Stimulated activated CD4-positive, alpha-beta T cell treated with anti-CD3 and anti-CD28 coated beads, TNF-alpha, amount 100 ng/mL, for 4 hours (primary cell): ENCODE measurements around the gene QKI.

Source experiments
- DNase-seq, 3 experiments: peaks; one replicate each; pipeline ENCODE4 v3.0.0-alpha.2; 2020; ENCODE audit warnings: low read depth in 3 of 3

Gene QKI

GRCh38 chr6:163532526-163533078 lies 118.1 kb downstream of the QKI start:
- no peak for DNase-seq

- no peak for DNase-seq
These were observed 118.9 kb downstream of the QKI start for GRCh38 chr6:163533443-163533842.

GRCh38 chr6:163536770-163537169 lies 122.3 kb downstream of the QKI start:
- no peak for DNase-seq

DNA sequence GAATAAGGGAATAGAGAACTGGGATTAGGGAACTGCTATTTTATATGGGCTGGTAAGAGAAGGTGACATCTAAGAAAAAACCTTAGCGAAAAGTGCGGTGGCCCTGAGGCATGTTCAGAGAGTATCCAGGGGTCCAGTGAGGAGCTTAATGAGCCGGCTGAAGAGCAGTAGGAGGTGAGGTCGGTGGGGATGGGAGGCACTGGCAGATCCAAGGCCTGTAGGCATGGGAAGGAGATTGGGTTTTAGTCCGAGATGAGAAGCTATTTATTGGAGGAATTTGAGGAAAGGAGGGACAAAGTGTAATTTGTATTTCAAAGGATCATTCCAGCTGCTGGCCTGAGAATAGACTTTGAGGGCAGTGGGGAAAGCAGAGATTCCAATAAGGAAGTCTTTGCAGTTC lies 123.8 kb downstream of the QKI start:
- DNase-seq, result no peak

DNA sequence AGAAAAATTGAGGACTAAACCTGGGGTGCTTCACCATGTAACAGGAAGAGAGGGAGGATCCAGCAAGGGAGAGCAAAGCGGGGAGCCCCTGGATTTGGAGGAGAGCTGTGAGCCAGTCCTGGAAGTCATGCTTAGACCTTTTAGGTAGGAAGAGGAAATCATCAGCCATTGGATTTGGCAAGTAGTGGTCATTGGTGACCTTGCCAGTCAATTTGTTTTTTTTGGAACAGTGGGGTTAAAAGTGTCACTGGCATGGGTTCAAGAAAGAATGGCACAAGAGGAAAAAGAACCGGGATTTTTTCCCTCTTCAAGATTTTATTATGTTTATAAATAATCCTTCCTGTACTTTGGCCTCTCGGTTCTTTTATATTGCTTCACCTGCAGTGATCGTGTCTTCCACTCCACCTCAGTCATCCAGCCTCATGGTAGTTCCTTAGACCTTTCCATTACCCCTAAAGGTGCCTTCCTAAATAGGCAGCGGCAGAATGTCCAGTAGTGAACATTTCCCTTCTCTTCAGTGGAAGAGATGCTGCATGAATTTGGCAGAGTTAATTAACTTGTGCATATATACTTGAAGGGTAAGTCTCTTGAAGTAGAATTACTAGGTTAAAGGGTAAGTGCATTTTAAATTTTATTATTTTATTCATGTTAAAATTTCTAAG lies 124.7 kb downstream of the QKI start:
- no peak for DNase-seq

- DNase-seq, result no peak
These were observed 128.8 kb downstream of the QKI start for GRCh38 chr6:163543321-163543720.

GRCh38 chr6:163545370-163545769 lies 130.9 kb downstream of the QKI start:
- no peak for DNase-seq

DNA sequence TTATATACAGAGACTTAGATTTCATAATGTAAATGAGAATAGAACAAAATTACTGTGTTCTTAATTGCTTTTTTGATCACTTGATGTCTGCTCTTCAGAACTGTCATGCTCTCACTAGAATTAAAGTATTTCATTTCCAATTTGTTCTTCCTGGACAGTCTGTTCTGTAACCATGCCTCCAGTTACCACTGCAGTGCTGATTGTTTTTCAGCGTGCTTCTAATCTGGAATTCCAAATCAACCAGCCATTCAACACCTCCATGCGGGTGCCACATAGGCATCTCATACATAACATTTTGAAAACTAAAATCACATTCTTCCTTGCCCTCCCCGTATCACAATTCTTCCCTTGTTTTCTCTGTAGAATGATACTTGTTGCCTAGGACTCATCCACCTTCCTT lies 132.8 kb downstream of the QKI start:
- DNase-seq, result no peak

- no peak for DNase-seq
These were observed 134.1 kb downstream of the QKI start for GRCh38 chr6:163548624-163549023.

- DNase-seq, result no peak
These were observed 139.5 kb downstream of the QKI start for GRCh38 chr6:163554032-163554431.

GRCh38 chr6:163554663-163555062 lies 140.1 kb downstream of the QKI start:
- peak; percentile 12 to 26 (median 15) for DNase-seq

DNA sequence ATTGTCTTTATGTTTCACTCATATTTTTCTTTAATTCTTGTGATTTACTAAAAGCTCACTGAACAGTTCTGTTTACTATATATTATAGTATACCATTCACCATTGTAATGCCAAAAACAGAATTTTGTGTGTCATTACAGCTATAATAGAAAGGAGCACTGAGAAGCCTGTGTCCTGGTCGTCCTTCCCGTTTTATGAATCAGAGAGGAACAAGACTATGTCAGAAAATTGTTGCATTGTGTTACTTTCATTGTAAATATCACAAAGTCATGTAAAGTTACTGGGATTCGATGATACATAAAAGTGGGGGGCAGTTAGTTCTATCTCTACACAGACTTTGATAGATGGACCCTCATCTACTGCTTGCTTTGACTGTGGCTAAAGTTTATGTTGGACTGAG lies 145.1 kb downstream of the QKI start:
- no peak for DNase-seq

GRCh38 chr6:163563318-163563717 lies 148.8 kb downstream of the QKI start:
- DNase-seq, result no peak

DNA sequence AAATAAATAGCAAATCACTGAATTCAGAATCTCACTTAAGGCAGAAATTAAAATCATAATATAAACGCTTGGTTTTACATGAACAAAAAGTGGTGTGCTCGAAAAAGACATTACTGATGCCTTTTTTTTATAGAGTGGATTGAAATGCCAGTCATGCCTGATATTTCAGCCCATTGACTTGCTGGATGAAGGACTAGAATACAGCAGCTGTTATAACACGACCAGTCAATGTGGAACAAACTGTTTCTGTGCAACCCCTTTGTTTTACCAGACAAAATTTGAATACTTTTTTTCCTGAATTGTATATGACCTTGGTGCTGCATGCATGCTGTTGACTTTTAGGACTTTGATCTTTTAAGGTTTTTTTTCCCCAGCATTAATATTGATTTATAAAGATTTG lies 150.0 kb downstream of the QKI start:
- DNase-seq, result no peak

GRCh38 chr6:163565140-163565539 lies 150.6 kb downstream of the QKI start:
- no peak for DNase-seq

DNA sequence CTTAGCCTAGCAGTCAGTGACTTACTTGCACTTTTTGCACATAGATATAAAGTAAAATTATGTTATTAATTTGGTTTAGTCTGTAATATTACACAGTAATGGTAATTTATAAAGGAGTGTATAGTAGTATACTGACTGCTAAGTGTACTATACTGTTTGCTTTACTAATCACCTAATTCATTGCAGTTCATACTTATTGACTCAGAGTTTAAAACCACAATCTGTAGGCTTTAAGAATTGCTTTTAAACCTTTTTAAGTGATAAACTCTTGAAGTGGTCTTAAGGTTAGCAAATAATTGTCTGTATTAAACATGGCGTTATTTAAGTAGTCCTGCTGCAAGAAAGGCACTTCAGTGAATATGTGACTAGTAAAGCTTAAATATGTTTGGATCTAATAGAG lies 151.5 kb downstream of the QKI start:
- DNase-seq, result no peak

DNA sequence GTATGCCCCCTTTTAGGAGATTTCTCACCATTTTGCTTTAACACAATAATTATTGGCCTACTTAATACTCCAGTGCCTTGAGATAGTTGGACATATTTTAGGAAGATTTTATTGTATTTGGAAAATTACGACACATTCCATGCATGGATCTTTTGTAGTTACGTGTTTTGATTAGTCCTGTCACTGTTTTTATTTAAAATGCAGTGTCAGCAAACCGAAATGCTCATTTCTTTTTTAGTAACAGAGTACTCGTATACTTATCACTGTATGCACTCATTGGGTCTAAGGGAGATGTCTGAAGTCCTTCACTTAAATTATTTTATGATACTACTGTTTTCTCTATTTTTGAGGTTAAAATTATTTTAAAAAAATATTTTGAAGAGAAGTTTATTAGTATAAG lies 153.8 kb downstream of the QKI start:
- DNase-seq, result no peak

GRCh38 chr6:163570579-163571231 lies 156.2 kb downstream of the QKI start:
- DNase-seq, result no peak

- no peak for DNase-seq
These were observed 157.2 kb downstream of the QKI start for GRCh38 chr6:163571730-163572129.

- no peak for DNase-seq
These were observed 158.1 kb downstream of the QKI start for GRCh38 chr6:163572612-163573011.

- DNase-seq, result no peak
These were observed 159.1 kb downstream of the QKI start for GRCh38 chr6:163573503-163574179.

DNA sequence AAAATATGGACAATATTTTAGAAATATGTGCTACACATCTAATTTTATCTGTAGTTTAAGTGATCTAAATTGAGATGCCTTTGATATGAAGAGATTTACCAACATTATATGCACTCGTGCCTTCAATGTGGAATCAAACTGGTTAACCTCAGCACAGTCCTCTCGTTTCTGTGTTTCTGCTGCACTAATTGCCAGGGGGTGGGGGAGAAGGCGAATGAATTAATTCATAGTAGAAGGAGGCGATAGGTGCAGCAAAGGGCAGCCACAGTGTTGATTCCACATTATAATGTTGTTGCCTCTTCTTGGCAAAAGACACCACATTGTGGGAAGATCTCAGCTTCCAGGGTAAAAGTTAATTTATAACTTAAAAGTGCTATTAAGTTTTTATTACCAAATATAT lies 161.6 kb downstream of the QKI start:
- no peak for DNase-seq

- no peak for DNase-seq
These were observed 162.9 kb downstream of the QKI start for GRCh38 chr6:163577404-163577803.
